Activated CD8-positive, alpha-beta memory T cell treated with anti-CD3 and anti-CD28 coated beads, Interleukin-2, amount 50 U/mL, for 1 hour (primary cell): Measurements from ENCODE around the gene ITIH3.

Experiments
- DNase-seq: peaks from one replicate; pipeline ENCODE4 v3.0.0-alpha.2; 2020; ENCODE audit errors: extremely low read depth

Gene ITIH3

DNA sequence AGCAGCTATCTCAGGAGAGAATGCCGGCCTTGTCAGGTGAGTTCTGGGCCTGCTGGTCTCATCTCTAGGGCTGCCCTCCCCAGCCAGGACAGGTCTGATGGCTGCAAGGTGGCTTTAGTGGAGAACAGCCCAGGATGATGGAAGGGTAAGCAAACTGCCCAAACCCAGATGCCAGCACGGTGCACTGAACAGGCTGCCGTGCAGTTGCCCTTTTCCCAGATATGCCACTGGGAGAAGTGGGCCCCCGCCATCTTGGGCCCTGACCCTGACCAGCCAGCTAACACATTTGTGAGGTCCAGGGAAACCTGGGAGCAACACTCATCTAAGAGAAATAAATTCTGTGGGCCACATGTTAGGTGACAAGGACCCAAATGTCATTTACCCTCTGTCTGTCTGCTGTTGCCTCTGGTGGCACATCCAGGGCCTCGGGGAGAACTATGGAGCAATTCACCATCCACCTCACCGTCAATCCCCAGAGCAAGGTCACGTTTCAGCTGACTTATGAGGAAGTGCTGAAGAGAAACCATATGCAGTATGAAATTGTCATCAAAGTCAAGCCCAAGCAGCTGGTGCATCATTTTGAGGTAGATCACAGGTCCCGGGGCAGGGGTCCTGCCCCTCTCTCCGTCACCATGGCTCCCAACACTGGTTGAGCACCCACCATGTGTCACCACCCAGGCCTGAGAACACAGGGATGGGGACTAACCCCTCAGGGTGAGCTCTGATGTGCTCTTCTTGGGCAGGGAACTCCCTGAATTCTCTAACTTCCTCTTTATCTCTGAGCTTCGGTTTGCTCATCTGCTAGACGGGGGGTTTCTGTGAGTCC is 15.4 kb upstream of the ITIH3 start:
- DNase-seq, result no peak

DNA sequence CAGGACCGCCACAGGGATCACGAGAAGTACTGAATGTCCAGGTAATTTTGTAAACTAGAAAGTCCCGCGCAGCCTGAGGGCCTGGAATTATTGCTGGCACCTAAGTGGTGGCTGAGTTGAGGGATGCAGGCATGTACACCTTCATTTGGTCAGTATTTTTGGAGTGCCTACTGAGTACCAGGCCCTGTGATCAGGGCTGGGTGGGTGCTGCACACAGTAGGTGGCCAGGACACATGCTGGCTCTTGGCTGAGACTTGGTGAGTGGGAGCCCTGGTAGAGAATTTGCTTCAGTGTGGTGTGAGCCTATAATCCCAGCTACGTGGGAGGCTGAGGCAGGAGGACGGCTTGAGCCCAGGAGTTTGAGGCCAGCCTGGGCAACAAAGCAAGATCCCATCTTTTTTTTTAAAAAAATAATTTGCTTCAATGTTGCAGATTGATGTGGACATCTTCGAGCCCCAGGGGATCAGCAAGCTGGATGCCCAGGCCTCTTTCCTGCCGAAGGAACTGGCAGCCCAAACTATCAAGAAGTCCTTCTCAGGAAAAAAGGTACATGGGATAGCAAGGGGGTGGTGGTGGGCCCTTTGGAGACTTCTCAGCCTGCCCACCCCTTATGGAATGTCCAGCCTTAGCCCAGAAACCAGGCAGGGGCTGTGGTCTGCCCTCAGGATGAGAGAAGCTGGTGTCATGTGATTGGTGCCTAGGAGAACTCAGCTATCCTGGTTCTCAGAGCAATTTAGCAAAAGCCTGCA is 14.6 kb upstream of the ITIH3 start:
- no peak for DNase-seq

GRCh38 chr3:52781741-52782140 is 12.9 kb upstream of the ITIH3 start:
- no peak for DNase-seq

GRCh38 chr3:52782412-52783210 is 12.0 kb upstream of the ITIH3 start:
- DNase-seq, result no peak

DNA sequence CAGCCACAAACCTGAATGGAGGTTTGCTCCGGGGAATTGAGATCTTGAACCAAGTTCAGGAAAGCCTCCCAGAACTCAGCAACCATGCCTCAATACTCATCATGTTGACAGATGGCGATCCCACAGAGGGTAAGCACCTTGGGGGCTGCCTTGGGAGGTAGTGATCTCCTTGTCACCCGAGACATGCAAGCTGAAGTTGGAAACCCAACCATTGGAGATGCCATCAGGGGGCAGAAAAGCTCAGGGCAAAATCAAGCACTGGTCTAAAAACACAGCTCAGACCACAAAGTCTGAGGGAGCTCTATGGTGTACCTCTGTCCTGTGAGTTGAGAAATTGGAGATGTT is 11.4 kb upstream of the ITIH3 start:
- no peak for DNase-seq

DNA sequence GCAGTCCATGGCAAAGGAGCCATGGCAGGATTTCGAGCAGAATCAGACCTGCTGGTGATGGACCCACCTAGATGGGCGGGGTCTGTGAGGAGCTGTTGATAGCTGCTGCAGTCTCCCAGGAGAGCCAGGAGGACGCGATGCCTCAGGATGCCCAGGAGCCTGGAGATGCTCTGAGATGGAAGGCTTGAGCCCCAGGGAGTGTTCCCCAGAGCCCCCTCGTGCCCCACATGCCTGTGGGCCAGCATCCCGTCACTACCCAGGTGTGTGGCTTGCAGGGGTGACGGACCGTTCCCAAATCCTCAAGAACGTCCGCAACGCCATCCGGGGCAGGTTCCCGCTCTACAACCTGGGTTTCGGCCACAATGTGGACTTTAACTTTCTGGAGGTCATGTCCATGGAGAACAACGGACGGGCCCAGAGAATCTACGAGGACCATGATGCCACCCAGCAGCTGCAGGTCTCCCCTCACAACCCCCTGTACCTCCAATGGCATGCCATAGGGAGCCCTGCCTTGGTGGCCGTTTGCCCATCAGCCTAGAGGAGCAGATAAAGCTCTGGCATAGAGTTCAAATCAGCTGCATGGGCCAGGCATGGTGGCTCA is 10.5 kb upstream of the ITIH3 start:
- no peak for DNase-seq

DNA sequence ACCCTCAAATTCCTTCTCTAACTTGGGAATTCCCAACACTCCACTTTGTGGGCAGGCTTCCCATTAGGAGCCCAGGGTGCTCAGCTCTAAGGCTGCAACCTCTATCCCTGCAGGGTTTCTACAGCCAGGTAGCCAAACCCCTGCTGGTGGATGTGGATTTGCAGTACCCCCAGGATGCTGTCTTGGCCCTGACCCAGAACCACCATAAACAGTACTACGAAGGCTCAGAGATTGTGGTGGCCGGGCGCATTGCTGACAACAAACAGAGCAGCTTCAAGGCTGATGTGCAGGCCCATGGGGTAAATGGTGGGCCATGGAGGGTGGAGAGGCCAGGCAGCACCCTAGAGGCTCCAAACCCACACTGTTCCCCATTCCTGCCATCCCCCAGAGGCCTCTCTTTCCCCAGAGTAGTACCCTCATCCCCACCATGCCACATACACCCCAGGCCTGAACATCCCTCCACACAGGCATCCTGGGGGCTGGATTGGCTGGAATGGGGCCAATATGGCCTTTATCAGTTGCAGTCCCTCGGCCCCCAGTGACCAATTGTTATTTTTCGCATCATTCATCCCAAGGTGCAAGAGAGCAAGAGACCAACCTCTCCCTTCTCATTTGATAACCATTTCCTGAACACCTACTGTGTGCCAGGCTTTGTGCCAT is 9.5 kb upstream of the ITIH3 start:
- no peak for DNase-seq

DNA sequence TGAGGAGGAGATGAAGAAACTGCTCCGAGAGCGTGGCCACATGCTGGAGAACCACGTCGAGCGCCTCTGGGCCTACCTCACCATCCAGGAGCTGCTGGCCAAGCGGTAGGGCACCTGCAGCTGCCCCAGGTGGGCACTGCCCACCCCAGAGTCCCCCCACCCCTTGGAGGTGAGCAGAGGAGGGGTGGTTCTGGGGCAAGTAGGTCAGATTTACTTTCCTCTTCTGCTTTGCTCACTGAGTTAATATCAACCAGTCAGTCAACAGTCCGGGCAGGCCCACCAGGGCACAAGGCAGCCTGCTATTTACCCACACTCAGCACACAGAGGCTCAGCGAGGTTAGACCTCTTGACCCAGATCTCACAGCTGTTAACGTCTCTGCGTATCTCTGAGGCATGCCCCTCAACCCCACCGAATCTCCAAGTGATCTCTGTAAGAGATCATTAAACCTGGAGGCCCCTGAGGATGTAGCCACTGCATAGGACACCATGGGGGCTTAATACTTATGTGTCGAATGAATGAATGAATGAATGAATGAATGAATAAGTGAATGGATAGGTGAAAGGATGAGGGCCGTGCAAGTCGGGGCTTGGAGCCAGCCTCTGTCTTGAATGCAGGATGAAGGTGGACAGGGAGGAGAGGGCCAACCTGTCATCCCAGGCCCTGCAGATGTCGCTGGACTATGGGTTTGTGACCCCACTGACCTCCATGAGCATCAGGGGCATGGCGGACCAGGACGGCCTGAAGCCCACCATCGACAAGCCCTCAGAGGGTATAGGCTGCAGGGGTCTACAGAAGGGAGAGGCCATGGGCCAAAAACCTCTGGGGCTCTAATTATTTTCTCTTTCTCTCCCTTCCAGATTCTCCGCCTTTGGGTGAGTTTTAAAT is 8.0 kb upstream of the ITIH3 start:
- DNase-seq, result no peak

DNA sequence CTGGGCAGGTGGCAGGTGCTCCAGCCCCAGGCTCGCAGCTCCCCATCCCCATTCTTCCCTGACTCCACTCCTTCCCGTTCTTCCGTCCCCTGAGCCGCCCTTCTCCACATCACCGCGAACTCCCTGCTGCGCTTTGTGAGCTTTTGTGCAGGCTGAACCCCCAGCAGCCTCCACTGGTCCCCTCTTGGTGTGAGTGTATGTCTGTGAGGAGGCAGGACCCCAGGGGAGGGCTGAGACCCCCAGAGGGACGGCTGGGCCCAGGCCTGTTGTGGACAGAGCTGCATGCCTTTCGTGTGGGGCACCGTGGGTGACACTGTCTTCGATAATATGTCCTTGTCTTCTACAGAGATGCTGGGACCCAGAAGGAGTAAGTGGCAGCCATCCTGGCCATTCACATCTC is 7.3 kb upstream of the ITIH3 start:
- DNase-seq, result no peak

DNA sequence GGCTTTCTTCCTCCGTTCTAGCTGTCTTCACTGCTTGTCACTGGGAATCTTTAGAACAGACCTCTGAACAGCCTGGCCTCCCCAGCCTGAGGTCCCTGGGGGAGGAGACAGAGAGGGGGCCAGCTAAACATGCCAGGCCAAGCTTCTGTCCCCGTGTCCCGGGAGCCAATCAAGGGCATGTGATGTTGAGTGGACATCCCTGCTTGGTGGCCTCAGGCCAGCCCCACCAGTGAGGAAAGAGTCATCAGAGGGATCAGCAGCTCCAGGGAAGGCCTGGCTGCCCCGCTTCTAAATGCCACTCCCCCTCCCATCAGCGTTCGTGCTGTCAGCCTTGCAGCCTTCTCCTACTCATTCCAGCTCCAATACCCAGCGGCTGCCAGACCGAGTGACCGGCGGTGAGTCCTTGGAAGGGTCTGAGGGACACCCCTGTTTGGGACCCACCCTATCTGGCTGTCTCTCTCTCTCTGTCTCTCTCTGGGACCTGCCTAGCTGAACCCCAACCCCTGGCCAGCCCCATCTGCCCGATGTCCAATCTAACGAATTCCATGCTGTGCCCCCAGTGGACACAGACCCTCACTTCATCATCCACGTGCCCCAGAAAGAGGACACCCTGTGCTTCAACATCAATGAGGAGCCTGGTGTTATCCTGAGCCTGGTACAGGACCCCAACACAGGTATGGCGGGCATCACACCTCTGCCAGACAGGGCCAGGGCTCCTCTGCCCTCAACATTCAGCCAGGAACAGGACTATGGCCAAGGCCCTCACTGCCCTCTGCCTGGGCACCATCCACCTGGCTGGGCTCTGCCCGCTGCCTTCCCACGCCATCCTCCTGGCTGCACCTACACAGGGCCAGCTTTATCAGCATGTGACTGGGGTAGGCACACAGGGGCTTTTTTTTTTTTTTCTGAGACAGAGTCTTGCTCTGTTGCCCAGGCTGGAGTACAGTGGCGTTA is 6.6 kb upstream of the ITIH3 start:
- no peak for DNase-seq

DNA sequence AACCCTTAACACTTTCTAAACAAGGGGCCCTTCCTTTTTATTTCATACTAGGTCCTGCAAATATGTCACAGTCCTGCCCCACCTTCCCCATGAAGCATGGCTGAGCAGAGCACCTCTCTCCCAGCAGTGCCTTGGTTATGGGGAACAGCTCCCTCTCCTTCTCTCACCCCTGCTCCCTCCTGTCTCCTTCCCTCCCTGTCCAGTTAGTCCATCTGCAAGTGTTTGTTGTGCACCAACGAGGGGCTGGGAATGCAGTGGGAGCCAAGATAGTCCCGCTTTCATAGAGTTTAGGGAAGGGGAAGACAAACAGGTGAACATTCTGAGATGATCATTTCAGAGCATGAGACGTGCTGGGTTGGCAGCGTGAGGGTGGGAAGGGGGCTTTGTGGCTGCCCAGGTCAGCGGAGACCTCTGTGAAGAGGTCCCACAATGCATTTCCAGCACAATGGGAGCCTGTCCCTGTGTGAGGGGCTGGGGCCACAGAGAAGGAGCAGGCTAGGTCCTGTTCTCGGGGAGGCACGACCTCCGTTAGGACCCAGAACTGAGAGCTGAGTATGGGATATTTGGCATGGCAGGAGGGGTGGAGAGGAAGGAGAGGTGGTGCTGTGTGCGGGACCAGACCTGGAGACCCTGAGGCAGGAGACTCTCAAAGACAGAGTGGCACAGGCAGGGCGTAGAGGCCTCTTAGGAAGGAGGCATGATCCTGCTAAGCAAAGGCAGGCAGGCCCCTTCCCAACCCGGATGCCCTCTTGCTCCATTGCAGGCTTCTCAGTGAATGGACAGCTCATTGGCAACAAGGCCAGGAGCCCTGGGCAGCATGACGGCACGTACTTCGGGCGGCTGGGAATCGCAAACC is 5.5 kb upstream of the ITIH3 start:
- DNase-seq, result no peak

DNA sequence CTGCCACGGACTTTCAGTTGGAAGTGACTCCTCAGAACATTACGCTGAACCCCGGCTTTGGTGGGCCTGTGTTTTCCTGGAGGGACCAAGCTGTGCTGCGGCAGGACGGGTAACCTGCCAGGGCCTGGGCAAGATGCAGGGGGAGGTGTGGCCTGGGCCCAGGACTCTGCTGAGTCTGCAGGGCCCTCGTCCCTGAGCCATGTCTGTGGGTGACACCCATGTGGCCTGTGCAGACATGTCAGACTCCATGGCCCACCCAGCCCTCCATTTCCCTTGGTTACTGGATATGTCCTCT is 4.9 kb upstream of the ITIH3 start:
- DNase-seq, result no peak

GRCh38 chr3:52790337-52790736 is 4.3 kb upstream of the ITIH3 start:
- DNase-seq, result no peak

DNA sequence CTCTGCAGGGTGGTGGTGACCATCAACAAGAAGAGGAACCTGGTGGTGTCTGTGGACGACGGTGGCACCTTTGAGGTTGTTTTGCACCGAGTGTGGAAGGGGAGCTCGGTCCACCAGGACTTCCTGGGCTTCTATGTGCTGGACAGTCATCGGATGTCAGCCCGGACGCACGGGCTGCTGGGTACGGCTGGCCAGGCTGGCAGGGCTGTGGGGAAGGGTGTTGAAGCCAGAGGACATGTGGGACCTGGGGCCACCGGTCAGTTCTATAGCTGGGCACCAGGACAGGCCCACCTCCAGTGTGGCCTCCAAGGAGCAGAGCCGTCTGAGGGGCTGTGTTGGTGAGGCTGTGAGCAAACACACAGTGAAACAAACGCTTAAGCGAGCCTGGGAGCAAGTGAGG is 3.9 kb upstream of the ITIH3 start:
- DNase-seq, result no peak

- no peak for DNase-seq
These were observed 3.2 kb upstream of the ITIH3 start for GRCh38 chr3:52791366-52791765.

GRCh38 chr3:52791928-52792327 is 2.7 kb upstream of the ITIH3 start:
- no peak for DNase-seq

GRCh38 chr3:52792413-52792812 is 2.2 kb upstream of the ITIH3 start:
- DNase-seq, result no peak

DNA sequence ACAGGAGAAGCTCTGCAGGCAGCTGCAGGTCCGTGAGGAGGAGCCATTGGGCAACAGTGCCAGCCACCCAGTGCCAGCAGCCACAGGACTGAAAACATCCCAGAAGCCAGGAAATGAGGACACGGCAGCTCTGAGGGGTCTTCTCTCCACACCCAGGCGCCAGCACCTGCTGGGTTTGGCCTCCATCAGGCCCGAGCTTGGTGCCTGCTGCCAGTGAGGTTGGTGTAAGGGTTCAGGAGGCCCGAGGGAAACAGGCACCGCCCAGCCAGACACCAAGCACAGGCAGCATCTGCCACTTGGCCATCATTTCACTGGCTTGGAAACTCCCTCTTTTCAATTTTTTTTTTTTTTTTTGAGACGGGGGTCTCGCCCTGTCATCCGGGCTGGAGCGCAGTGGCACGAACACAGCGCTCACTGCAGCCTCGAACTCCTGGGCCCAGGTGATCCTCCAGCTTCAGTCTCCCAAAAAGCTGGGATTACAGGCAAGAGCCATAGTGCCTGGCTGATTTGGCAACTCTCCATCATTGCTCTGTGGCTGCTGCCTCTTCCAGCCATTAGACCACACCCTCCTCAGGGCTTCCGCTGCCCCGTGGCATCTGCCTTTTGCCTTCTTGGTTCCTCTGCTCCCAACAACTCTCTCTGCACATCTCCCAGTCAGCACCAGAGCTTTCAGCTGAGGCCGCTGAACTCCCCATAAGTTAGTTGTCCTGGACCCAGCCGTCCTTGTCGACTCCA is 1.5 kb upstream of the ITIH3 start:
- DNase-seq, result no peak
